ENCODE data around the gene CDK11A.

GRCh38 chr1:1773874-1774273 lies 49.7 kb upstream of the CDK11A start:
- TF ChIP-seq CTCF (IDR thresholded peaks at IDR 0.05; ENCODE audit: poor library complexity): no peak
- TF ChIP-seq EZH2 (IDR thresholded peaks at IDR 0.05; ENCODE audit: borderline replicate concordance): no peak
